GM19372 (cell line): Measurements from ENCODE around the gene MEIS3.
"Not testable (repeated sequence)": the region's sequence is repeated elsewhere in the genome, so short reads cannot be mapped to it uniquely, and the experiment has no call there.

Experiments
- ATAC-seq: cut with Tn5 transposase; IDR thresholded peaks from one replicate; pipeline ENCODE4 v1.9.1; 2021; ENCODE audit warnings: mild to moderate bottlenecking, low read depth, moderate library complexity; ENCODE audit not compliant: unreplicated experiment

MEIS3 gene

DNA sequence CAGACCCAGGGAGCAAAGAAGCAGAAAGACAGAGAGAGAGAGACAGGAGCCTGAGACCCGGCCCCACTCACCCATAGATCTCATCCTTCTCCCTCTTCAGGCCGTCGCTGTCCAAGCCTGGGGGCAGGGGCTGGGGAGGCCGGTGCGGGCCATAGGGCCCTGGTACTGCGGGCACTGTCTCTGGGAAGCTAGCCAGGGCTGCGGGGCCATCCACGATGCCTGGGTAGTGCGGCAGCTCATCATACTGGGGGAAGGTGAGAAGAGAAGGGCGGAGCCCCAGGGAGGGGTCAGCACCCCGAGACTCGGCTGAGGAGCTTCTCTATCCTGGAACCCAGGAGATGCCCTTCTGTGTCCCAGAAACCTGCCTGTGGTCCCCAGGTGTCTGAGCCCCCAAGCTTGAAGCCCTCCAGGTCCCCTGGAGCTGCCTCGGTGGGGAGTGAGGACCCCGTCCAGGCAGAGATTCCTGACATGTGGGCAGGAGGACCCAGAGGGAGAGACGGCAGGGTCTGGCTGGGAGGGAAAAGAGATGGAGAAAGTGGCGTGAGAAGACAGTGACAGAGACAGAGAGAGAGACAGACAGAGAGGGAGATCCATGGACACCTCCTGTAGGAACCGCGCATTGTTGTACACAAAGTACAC is 2.1 kb downstream of the MEIS3 start:
- ATAC-seq: no peak

DNA sequence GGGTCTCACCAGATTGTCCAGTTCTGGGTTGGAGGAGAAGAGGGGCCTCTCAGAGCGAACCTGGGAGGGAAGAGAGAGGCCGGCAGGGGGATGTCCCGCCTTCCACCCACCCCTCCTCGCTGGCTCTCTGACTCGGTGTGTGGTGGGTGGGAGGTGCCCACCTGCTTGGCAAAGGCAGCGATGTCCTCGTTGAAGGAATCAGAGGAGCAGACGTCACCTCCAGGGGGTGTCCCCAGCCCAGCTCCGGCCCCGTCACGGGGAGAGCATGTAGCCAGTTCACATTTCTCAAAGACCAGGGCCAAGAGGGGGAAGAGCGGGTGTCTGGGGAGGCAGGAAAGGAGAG is 2.7 kb downstream of the MEIS3 start:
- ATAC-seq: no peak

DNA sequence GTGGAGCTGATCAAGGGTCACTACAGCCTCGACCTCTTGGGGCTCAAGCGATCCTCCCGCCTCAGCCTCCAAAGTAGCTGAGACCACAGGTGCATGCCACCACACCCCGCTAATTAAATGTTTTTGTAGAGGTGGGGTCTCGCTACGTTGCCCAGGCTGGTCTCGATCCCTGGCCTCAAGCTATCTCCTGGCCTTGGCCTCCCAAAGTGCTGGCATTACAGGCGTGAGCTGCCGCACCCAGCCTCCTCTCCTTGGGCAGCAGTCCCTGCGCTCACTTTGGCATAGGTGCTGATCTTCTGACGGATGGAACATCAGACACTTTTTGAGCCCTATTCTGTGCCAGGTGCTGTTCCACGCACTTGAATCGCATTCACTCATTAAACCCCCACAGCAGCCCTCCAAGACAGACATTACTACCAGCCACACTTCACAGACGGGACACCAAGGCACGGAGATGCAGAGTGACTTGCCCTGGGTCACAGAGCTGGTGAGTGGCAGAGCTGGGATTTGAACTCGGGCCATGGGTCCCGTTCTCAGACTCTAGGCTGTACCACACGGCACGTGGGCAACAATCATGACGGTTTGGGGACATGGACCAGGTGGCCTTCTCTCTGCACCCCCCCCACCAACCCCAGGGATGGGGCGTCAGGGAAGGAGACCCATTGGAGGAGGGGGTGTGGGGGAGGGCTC is 3.2 kb downstream of the MEIS3 start:
- ATAC-seq: no peak

DNA sequence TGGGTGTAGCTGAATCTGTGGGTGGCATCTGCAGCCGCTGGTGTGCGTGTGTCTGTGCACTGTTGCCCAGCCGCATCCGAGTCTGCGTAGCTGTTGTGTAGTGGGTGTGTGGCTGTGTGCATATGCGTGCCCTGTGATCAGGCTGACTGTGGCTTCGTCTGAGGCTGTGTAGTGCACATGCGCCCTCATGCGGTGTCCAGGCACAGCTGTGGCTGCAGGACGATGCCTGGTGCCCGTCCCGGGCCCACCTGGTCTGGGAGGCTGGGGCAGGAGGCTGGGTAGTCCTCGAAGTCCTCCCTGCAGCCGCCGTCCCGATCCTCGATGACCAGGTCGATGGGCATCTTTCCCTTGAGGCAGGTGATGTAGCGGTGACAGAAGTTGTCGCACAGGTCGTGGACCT is 4.9 kb downstream of the MEIS3 start:
- ATAC-seq: no peak

DNA sequence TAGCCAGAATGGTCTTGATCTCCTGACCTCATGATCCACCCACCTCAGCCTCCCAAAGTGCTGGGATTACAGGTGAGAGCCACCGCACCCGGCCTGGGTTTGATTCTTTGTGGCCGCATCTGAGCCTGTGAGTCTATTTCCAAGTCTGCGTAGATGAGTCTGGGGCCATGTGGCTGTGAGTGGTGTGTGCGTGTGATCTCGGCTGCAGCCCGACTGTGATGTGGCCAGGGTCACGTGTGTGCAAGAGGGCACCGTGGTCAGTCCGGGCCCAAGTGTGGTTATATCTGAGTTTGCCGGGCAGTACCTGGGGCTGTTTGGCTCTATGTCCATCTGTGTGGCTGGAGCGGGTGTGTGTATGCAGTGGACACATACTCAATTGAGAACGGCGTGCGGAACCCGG is 5.4 kb downstream of the MEIS3 start:
- no peak for ATAC-seq

DNA sequence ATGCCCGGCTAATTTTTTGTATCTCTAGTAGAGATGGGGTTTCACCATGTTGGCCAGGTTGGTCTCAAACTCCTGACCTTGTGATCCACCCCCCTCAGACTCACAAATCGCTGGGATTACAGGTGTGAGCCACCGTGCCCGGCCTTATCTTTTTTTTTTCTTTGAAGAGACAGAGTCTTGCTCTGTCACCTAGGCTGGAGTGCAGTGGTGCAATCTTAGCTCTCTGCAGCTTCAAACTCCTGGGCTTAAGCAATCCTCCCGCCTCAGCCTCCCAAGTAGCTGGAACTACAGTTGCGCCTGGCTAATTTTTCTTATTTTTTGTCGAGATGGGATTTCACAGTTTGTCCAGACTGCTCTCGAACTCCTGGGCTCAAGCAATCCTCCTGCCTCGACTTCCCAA is 7.6 kb downstream of the MEIS3 start:
- not testable (repeated sequence) for ATAC-seq

DNA sequence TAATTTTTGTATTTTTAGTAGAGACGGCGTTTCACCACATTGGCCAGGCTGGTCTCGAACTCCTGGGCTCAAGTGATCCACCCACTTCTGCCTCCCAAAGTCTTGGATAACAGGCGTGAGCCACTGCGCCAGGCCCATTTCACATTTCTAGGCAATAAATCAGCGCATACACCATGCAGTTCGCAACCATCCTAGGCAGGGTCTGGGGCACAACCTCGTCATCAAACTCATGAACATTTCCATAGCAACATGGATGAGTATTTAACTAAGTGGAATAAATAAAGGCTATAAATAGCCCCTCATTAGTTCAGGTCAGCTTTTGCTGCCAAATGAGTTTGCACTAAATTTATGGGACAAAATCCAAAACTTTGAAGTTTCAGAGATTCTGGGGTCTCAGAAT is 8.2 kb downstream of the MEIS3 start:
- ATAC-seq: no peak

DNA sequence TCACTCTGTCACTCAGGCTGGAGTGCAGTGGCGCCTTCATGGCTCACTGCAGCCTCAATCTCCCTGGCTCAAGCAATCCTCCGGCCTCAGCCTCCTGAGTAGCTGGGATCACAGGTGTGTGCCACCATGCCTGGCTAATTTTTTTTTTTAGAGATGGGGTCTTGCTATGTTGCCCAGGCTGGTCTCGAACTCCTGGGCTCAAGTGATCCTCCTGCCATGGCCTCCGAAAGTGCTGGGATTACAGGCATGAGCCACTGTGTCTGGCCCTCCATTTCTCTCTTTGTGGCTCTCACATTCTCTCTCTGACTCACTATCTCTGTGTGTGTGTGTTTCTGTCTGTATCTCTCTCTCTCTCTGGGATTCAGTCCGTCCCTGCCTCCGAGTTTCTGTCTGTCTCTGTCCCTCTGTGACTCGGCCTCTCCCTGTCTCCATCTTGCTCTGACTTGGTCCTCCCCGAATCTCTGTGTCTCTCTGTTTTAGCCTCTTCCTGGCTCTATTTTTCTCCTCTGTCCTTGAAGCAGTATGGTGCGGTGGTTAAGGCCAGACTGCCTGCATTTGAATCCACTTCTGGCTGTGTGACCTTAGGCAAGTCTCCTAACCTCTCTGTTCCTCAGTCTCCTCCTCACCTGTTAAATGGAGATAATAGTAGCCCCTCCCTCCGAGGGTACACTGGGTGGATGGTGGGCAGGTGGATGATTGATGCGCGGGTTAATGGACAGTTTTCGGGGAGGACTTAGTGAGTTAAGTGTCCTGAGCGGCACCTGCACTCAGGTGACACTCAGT is 11.0 kb downstream of the MEIS3 start:
- ATAC-seq: no peak

DNA sequence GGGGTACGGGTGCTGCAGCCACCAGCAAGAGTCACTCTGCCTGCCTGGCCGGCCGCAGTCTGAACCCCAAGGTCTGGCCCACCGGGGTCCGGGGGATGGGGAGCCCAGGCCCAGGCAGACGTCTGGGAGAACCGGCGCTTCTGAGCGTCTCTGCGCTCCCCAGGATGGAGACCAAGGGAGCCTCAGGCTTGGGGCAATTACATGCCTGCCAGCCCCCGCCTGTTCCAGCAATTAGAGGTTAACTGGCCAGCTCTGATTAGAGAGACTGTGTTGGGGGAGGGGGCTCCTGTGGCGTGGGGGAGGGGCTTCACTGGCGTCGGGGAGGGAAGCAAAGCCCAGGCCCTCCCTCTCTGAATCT is 11.9 kb downstream of the MEIS3 start:
- no peak for ATAC-seq

DNA sequence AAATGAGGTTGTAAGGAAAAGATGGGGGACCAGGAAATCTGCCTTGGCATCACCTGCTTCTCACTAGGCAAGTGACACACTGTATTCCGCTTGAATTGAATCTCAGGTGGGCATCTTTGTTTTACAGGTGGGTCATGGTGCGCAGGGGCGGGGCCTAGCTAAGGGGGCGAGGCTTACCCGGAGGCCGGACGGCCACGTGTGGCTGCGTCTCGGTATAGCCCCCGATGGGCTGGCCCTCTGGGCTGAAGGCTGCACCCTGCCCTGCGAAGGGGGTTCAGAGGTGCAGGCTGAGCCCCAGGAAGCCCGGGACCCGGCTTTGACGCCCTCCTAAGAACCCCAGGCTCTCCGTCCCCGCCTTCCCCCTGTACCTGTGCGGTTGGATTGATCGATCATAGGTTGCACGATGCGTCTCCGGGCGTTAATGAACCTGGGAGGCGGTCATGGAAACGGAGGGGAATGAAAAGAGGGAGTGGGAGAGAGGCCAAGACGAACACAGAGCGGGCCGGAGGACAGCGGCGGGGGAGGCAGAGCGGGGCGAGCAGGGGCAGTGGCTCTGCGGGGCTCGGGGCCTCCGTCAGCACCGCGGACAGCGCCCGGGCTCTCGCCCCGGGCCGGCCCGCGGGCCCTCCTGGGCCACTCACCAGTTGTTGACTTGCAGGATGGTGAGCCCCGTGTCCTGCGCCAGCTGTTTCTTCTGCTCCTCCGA is 12.5 kb downstream of the MEIS3 start:
- no peak for ATAC-seq

DNA sequence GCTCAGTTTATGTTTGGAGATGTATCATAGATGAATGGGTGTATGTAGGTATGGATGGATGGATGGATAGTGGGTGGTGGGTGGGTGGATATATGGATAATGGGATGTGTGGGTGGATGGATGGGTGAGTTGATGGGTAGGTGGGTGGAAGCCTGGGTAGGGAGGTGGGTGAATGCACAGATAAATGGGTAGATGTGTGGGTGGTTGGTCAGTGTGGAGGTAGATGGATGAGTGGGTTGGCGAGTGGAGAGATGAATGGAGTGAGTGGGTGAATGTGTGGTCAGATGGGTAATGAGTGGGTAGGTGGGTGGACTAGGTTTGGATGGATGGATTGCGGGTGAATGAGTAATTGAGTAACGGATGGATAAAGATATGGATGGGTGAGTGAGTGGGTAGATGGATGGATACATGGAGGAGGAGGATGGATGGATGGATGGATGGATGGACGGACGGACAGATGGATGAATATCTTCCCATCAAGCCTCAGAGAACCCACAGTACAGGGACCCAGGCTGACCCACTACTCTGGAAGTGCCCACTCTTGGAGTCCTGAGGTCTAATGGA is 13.4 kb downstream of the MEIS3 start:
- no peak for ATAC-seq

DNA sequence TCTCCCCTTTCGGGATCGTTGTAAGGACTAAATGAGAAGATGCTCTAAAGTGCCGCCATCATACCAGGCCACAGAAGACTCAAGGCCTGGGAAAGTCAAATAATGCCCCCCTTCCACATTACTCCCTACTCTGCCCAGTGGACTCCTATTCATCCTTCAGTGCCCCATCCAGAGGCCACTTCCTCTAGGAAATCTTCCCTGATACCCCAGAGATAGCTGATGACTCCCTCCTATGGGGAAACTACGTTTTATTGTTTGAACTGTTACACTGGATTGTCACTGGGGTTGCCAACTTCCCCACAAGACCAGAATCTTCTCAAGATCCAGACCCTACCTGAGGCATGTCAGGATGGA is 14.2 kb downstream of the MEIS3 start:
- no peak for ATAC-seq

DNA sequence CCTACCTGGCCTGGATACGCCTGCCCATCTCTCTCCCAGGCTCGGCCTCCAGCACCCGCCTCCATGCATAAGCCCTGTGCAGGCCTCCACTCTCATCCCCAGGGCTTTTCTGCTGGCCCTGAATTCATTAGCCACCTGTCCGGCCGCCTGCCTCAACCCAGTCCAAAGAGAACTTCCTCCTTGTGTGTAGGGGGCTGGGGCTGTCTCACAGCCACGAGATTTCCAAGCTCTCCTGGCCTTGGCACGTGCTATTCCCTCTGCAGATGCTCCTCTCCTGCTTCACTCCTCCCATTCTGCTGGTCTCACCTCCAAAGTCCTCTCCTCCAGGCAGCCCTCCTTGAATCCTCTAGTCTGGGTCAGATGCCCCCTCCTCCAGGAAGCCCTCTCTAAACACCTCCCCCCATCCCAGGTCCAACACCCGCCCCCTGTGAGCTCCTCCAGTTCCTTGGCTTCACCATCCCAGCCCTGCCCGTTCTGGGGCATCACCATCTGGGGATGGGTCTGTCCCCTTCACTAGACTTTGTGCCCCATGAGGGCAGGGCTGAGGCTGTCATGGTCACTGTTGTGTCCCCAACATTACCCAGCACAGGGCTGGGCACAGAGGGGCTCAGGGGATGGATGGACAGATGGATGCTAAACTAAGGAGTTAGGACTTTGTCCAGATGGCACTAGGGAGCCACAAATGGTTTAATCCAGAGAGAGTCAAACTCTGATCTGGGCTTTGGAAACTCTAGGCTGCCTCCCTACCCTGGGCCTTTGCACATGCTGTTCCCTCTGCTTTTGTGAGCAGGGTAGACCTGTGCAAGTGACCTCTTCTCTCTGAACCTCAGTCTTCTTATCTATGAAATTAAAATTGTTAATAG is 14.8 kb downstream of the MEIS3 start:
- ATAC-seq: no peak

DNA sequence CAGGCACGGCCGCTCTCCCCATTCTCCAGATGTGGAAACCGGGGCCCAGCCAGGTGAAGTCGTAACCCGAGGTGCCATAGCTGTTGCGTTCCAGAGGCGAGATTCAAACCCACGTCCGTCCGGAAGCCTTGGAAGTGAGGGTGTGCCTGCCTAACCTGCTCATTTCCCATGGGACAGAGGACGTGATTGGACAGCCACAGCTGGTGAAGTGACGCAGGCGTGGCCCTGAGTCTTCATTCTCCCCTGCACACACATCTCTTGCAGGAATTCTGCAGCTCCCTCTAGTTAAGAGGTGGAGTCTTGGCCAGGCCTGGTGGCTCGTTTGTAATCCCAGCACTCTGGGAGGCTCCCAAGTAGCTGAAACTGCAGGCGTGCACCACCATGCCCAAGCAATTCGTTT is 16.8 kb downstream of the MEIS3 start:
- ATAC-seq: no peak

DNA sequence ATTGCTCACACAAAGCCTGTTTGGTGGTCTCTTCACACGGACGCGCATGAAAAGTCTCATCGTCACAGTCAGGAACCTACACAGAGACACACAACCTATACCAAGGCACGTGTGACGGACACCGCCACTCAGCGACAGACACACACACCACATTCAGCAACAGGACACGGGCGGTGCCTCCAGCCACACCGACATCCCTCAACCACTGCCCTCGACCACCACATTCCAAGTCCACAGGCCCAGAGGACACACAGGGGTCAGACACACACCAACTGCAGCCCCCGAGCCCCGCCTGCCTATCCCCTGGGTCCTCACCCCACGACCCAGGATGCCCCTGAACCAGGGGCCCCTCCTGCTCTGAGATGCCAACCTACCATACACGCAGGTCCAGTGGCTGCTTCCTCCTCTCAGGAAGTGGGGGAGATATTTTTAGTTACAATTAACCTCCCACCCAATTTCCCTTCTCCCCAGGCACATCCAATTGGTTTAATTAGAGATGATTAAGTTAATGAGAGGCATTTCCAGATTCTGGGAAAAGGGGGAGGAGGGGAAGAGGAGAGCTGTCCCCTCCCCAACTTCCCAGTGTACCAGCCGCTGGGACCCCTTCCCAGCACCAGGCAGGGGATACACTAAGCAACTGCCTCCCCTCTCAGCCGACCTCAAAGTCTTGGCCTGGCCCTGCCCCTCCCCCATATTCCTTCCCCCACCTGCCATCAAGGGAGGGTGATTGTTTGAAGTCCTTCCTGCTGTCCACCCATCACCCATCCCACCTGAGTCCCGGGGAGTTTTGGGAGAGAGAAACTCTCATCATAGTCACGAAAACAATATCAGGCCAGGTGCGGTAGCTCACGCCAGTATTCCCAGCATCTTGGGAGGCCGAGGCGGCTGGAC is 20.4 kb downstream of the MEIS3 start:
- no peak for ATAC-seq

DNA sequence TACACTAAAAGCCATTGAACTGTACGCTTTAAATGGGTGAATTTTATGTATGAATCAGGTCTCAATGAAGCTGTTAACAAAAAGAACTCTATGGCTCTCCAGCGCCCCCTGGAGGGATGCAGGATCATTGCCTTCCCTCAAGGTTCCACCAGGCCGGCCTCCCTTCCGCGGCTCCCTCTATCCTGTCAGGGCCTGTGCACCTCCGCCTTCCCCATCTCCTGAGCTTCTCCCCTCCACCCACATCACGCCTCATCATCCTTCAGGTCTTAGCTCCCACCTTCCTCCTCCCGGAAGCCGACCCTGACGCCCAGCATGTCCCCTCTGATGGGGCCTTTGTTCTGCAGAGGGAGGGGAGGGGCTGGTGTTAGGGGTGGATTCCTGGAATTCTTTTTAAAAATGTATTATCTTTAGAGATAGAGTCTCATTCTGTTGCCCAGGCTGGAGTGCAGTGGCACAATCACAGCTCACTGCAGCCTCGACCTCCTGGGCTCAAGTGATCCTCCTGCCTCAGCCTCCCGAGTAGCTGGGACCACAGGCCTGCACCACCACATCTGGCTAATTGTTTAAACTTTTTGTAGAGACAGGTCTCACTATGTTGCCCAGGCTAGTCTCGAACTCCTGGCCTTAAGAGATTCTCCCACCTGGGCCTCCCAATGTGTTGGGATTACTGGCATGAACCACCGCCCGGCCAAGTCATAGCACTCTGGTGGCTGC is 27.7 kb downstream of the MEIS3 start:
- no peak for ATAC-seq

DNA sequence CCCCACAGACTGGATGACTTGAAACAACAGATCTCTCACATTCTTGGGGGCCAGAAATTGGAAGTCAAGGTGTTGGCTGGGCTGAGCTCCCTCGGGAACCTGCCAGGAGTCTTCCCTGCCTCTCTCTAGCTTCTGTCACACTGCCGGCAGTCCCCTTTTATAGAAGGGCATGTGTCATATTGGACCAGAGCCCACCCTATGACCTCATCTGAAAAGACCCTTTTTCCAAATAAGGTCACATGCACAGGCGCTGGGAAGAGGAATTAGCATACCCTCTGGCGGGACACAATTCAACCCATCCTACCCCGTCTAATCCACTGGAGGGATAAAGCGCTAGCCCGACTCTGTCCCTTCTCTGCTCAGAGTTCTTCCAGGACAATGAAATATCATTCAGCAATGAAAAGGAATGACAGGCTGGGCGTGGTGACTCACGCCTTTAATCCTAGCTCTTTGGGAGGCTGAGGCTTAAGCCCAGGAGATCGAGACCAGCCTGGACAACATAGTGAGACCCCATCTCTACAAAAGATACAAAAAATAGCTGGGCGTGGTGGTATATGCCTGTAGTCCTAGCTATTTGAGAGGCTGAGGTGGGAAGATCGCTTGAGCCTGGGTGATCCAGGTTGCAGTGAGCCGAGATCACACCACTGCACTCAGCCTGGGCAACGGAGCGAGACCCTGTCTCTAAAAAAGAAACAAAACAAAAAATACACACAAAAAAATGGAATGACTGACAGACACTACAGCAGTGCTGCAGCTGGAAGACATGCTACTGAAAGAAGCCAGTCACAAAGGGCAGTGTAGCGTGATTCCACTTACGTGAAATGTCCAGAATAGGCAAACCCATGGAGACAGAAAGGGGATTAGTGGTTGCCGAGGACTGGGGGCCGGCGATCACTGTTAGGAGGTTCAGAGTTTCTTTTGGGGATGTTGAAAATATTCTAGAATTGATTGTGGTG is 28.5 kb downstream of the MEIS3 start:
- no peak for ATAC-seq
